GM18858 (cell line): ENCODE data around the gene SMAP2.

Experiments
- ATAC-seq: cut with Tn5 transposase; IDR thresholded peaks from one replicate; pipeline ENCODE4 v1.9.1; 2021; ENCODE audit not compliant: unreplicated experiment

SMAP2 gene

GRCh38 chr1:40416709-40417108, 43.2 kb downstream of the SMAP2 start:
- ATAC-seq: no peak

- ATAC-seq: no peak
Measured at GRCh38 chr1:40421431-40422384, 48.2 kb downstream of the SMAP2 start.

GRCh38 chr1:40422630-40423263, 49.2 kb downstream of the SMAP2 start:
- no peak for ATAC-seq

GRCh38 chr1:40423264-40423642, 49.7 kb downstream of the SMAP2 start:
- no peak for ATAC-seq

GRCh38 chr1:40423951-40424618, 50.6 kb downstream of the SMAP2 start:
- no peak for ATAC-seq

- no peak for ATAC-seq
Measured at GRCh38 chr1:40425198-40425597, 51.7 kb downstream of the SMAP2 start.

- no peak for ATAC-seq
Measured at GRCh38 chr1:40431385-40431784, 57.9 kb downstream of the SMAP2 start.

GRCh38 chr1:40432644-40433390, 59.3 kb downstream of the SMAP2 start:
- ATAC-seq: no peak

- ATAC-seq: no peak
Measured at GRCh38 chr1:40435471-40435870, 61.9 kb downstream of the SMAP2 start.

GRCh38 chr1:40435876-40436275, 62.3 kb downstream of the SMAP2 start:
- ATAC-seq: no peak

- ATAC-seq: no peak
Measured at GRCh38 chr1:40438391-40439015, 65.0 kb downstream of the SMAP2 start.

GRCh38 chr1:40439247-40439646, 65.7 kb downstream of the SMAP2 start:
- ATAC-seq: no peak

GRCh38 chr1:40449684-40450494, 76.4 kb downstream of the SMAP2 start, which contains the start of gene ZFP69B:
TSS of gene ZFP69B (plus strand) at chr1:40450476. CDS start at chr1:40450962, 486 bp downstream.
- ATAC-seq: peak; percentile 56

GRCh38 chr1:40450495-40451237, 77.1 kb downstream of the SMAP2 start:
- peak; percentile 30 for ATAC-seq

- no peak for ATAC-seq
Measured at GRCh38 chr1:40451238-40451585, 77.7 kb downstream of the SMAP2 start.

GRCh38 chr1:40454873-40455272, 81.3 kb downstream of the SMAP2 start:
- no peak for ATAC-seq

GRCh38 chr1:40462956-40463590, 89.5 kb downstream of the SMAP2 start:
- ATAC-seq: no peak

GRCh38 chr1:40469327-40469726, 95.8 kb downstream of the SMAP2 start:
- no peak for ATAC-seq
